SU-DHL-6 (cell line): ENCODE data around the gene UTRN.

Experiments
- H2AFZ ChIP-seq: fragments of 200-600 bp; sonication (generic); 2 replicates; pipeline ENCODE4 v1.6.1; 2014; ENCODE audit warnings: low read depth, mild to moderate bottlenecking, moderate library complexity, mixed read lengths, antibody characterized with exemption, low read length; ENCODE audit not compliant: severe bottlenecking
- H3F3A ChIP-seq: fragments of 200-600 bp; shearing (Covaris generic); 2 replicates; pipeline ENCODE4 v1.6.0; 2016; ENCODE audit warnings: antibody characterized with exemption, mild to moderate bottlenecking; ENCODE audit not compliant: insufficient read depth
- H3K27ac ChIP-seq: fragments of 200-600 bp; sonication (generic); 2 replicates; pipeline ENCODE4 v1.5.1; 2016; ENCODE audit warnings: low read depth, mild to moderate bottlenecking, low read length, moderate library complexity, mixed read lengths
- H3K27me3 ChIP-seq: fragments of 200-600 bp; sonication (generic), shearing (Covaris generic); 2 replicates; pipeline ENCODE4 v1.6.0; 2014; ENCODE audit warnings: mild to moderate bottlenecking, low read length
- H3K36me3 ChIP-seq: fragments of 200-600 bp; sonication (generic); 2 replicates; pipeline ENCODE4 v1.6.1; 2014; ENCODE audit warnings: mild to moderate bottlenecking, low read length, mixed read lengths
- H3K4me2 ChIP-seq: fragments of 300-600, 200-600 bp; shearing (Covaris generic), sonication (generic); 2 replicates; pipeline ENCODE4 v1.6.0; 2014; ENCODE audit warnings: low read length, low read depth, mild to moderate bottlenecking; ENCODE audit not compliant: poor library complexity, severe bottlenecking
- H3K4me3 ChIP-seq: fragments of 200-600 bp; sonication (generic); 2 replicates; pipeline ENCODE4 v1.5.1; 2014; ENCODE audit warnings: antibody characterized with exemption, low read length, mild to moderate bottlenecking, mixed read lengths; ENCODE audit not compliant: insufficient read depth, poor library complexity, severe bottlenecking
- H3K79me2 ChIP-seq: fragments of 200-600 bp; sonication (generic); 2 replicates; pipeline ENCODE4 v1.6.1; 2014; ENCODE audit warnings: mild to moderate bottlenecking, low read length, moderate library complexity; ENCODE audit not compliant: insufficient read depth
- H3K9ac ChIP-seq: fragments of 200-600 bp; sonication (generic); 2 replicates; pipeline ENCODE4 v1.7.0; 2014; ENCODE audit warnings: mild to moderate bottlenecking, low read length
- H3K9me2 ChIP-seq: fragments of 200-600 bp; sonication (generic); replicated peaks from 2 replicates; pipeline ENCODE4 v1.6.1; 2014; ENCODE audit warnings: low read length; ENCODE audit not compliant: insufficient read depth
- H3K9me3 ChIP-seq: fragments of 200-600 bp; sonication (generic); 2 replicates; pipeline ENCODE4 v1.6.1; 2014; ENCODE audit warnings: low read length, mixed read lengths; ENCODE audit not compliant: insufficient read depth
- H4K20me1 ChIP-seq: fragments of 200-600 bp; sonication (generic); 2 replicates; pipeline ENCODE4 v1.6.1; 2014; ENCODE audit warnings: low read depth, mild to moderate bottlenecking, antibody characterized with exemption, low read length, moderate library complexity, mixed read lengths
- EZH2phosphoT487 ChIP-seq: fragments of 200-600 bp; sonication (generic), shearing (Covaris generic); conservative IDR thresholded peaks from 2 replicates; pipeline ENCODE4 v1.6.1; 2018; ENCODE audit warnings: mild to moderate bottlenecking, antibody characterized with exemption, low read length, moderate library complexity, mixed read lengths
- TF ChIP-seq, protein P1 (sequence below): fragments of 200-600 bp; sonication (generic); IDR thresholded peaks from one replicate; pipeline ENCODE4 v1.5.1; 2017; ENCODE audit warnings: antibody characterized with exemption, mild to moderate bottlenecking, low read length, moderate library complexity; ENCODE audit not compliant: insufficient read depth, poor library complexity, severe bottlenecking

The UTRN gene

DNA sequence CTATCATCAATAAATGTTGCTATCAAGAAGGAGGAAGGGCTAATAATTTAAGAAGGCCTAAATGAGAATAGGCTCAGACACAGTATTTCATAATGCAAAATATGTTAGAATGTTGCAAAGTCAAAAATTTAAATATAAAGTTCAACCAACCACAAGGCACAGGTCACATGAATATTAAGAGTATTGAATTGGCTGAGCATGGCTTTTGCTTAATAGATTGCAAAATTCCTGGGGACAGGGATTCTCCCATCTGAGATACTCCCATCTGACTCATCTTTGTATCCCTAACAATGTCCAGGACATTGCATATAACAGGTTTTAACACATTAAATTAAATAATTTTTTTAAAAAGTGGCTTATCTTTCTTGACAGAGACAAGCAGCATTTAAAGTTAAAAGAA lies 32.9 kb upstream of the UTRN start:
- no peak overlapping the region for H3K9ac ChIP-seq
- H3F3A ChIP-seq = no peaks in the 10 kb centered on the region
- no peak overlapping the region for H3K4me2 ChIP-seq
- no peak for TF ChIP-seq EZH2phosphoT487
- TF ChIP-seq, protein P1, sequence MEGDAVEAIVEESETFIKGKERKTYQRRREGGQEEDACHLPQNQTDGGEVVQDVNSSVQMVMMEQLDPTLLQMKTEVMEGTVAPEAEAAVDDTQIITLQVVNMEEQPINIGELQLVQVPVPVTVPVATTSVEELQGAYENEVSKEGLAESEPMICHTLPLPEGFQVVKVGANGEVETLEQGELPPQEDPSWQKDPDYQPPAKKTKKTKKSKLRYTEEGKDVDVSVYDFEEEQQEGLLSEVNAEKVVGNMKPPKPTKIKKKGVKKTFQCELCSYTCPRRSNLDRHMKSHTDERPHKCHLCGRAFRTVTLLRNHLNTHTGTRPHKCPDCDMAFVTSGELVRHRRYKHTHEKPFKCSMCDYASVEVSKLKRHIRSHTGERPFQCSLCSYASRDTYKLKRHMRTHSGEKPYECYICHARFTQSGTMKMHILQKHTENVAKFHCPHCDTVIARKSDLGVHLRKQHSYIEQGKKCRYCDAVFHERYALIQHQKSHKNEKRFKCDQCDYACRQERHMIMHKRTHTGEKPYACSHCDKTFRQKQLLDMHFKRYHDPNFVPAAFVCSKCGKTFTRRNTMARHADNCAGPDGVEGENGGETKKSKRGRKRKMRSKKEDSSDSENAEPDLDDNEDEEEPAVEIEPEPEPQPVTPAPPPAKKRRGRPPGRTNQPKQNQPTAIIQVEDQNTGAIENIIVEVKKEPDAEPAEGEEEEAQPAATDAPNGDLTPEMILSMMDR = no peak
- no peaks in the 10 kb centered on the region for H3K27me3 ChIP-seq
- no peaks in the 10 kb centered on the region for H3K9me2 ChIP-seq
- H3K79me2 ChIP-seq = no peaks in the 10 kb centered on the region
- no peaks in the 10 kb centered on the region for H4K20me1 ChIP-seq
- no peak overlapping the region for H3K4me3 ChIP-seq
- no peak overlapping the region for H3K27ac ChIP-seq
- H2AFZ ChIP-seq = no peak overlapping the region
- H3K9me3 ChIP-seq = no peaks in the 10 kb centered on the region
- no peaks in the 10 kb centered on the region for H3K36me3 ChIP-seq

DNA sequence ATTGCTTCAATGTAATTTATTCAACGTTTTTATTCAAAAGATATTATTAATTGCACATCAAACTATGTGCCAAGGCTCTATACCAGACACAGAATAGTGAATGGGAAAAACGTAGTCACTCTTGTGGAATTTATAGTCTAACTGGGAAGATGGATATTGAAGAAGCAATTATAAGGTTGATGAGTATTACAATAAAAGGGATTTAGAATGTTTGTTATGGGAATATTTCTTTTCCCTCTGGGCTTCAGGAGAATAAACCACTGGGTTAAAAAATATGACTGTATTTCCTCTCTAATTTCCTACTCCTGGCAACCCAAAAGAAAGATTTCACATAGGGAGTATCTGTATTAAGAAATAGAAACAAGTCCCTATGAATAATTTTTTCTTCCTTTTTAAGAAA lies 25.1 kb upstream of the UTRN start:
- H4K20me1 ChIP-seq = no peaks in the 10 kb centered on the region
- no peaks in the 10 kb centered on the region for H3F3A ChIP-seq
- H3K9me2 ChIP-seq = no peaks in the 10 kb centered on the region
- no peaks in the 10 kb centered on the region for H3K9me3 ChIP-seq
- no peak overlapping the region for H3K4me3 ChIP-seq
- H3K79me2 ChIP-seq = no peaks in the 10 kb centered on the region
- H3K36me3 ChIP-seq = no peaks in the 10 kb centered on the region
- no peak overlapping the region for H2AFZ ChIP-seq
- no peak overlapping the region for H3K4me2 ChIP-seq
- H3K27ac ChIP-seq = no peak overlapping the region
- no peak overlapping the region for H3K9ac ChIP-seq
- TF ChIP-seq EZH2phosphoT487 = no peak
- TF ChIP-seq, protein P1 = no peak
- no peaks in the 10 kb centered on the region for H3K27me3 ChIP-seq

DNA sequence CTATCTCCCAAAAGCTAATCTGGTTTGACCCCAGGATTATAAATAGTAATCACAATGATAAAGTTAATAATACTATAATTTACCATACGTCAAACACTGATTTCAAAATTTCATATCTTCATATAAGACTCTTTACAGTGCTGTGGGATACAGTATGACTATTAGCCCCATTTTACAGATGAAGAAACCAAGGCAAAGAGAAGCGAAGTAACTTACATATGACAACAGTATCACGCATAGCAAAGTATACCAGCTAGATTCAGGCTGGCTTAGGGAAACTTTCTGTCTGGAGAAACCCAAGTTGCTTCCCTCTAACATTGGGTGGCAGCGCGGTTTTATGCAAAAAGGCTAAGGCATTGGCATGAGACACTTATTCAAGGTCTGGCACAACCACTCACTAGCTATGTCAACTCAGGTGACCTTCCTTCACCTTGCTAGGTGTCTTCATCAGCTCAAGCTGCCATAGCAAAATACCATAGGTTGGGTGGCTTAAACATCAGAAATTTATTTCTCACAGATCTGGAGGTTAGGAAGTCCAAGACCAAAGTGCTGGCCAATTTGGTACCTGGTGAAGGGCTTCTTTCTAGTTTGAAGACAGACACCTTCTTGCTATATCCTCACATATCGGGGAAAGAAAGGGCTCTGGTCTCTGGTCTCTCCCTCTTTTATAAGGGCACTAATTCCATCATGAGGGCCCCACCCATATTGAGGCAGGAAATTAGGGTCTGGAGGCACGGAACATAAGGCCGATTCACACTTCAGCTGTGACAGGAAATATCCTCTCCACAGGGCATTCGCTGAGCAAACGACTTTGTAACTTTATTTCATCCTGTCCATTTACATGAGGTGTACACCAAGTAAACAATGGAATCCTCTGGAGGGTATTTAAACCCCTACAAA lies 22.4 kb upstream of the UTRN start:
- H3F3A ChIP-seq = no peaks in the 10 kb centered on the region

More for the DNA sequence above, 22.4 kb upstream of the UTRN start:
- Histone ChIP-seq H3K9me2 (no peaks in the 10 kb centered on the region), H3K9ac (no peak overlapping the region), H3K27ac (no peak overlapping the region), H3K4me2 (no peak overlapping the region), H3K9me3 (no peaks in the 10 kb centered on the region), H3K27me3 (no peaks in the 10 kb centered on the region), H3K4me3 (no peak overlapping the region), H2AFZ (no peak overlapping the region), H3K36me3 (no peaks in the 10 kb centered on the region), H4K20me1 (no peaks in the 10 kb centered on the region), H3K79me2 (no peaks in the 10 kb centered on the region)
- TF ChIP-seq, protein P1 = no peak
- TF ChIP-seq EZH2phosphoT487 = no peak
